Smooth muscle cell of the brain vasculature (primary cell): ENCODE data around the gene MTF1.

ENCODE experiments used
- DNase-seq: peaks from one replicate; pipeline ENCODE4 v3.0.0-alpha.2; 2012; ENCODE audit warnings: low read depth, low spot score

The MTF1 gene

GRCh38 chr1:37867784-37868183 lies 8.4 kb upstream of the MTF1 start:
- no peak for DNase-seq

- no peak for DNase-seq
These were observed 7.1 kb upstream of the MTF1 start for GRCh38 chr1:37866491-37866890.

GRCh38 chr1:37865348-37866120 lies 6.1 kb upstream of the MTF1 start:
- no peak for DNase-seq

- DNase-seq: no peak
These were observed 2.9 kb upstream of the MTF1 start for GRCh38 chr1:37862330-37862729.

- DNase-seq: no peak
These were observed 1.8 kb upstream of the MTF1 start for GRCh38 chr1:37861151-37861550.

GRCh38 chr1:37860346-37860666 lies 914 bp upstream of the MTF1 start:
- DNase-seq: no peak

GRCh38 chr1:37858931-37859506 lies 373 bp downstream of the MTF1 start:
- DNase-seq: no peak

- no peak for DNase-seq
These were observed 5.0 kb downstream of the MTF1 start for GRCh38 chr1:37854406-37854805.

GRCh38 chr1:37853157-37853556 lies 6.2 kb downstream of the MTF1 start:
- no peak for DNase-seq

GRCh38 chr1:37851782-37852210 lies 7.6 kb downstream of the MTF1 start:
- no peak for DNase-seq

- DNase-seq: no peak
These were observed 8.1 kb downstream of the MTF1 start for GRCh38 chr1:37851262-37851661.

GRCh38 chr1:37850352-37850955 lies 8.9 kb downstream of the MTF1 start:
- no peak for DNase-seq

- DNase-seq: no peak
These were observed 9.9 kb downstream of the MTF1 start for GRCh38 chr1:37849480-37849879.

GRCh38 chr1:37846647-37847339 lies 12.6 kb downstream of the MTF1 start:
- no peak for DNase-seq

- DNase-seq: no peak
These were observed 13.6 kb downstream of the MTF1 start for GRCh38 chr1:37845786-37846185.

GRCh38 chr1:37845049-37845646 lies 14.2 kb downstream of the MTF1 start:
- DNase-seq: no peak

- no peak for DNase-seq
These were observed 14.9 kb downstream of the MTF1 start for GRCh38 chr1:37844536-37844935.

- no peak for DNase-seq
These were observed 17.7 kb downstream of the MTF1 start for GRCh38 chr1:37841652-37842051.

GRCh38 chr1:37840711-37841110 lies 18.7 kb downstream of the MTF1 start:
- DNase-seq: no peak

- no peak for DNase-seq
These were observed 19.7 kb downstream of the MTF1 start for GRCh38 chr1:37839676-37840075.

GRCh38 chr1:37836788-37837187 lies 22.6 kb downstream of the MTF1 start:
- DNase-seq: no peak

GRCh38 chr1:37831809-37832208 lies 27.6 kb downstream of the MTF1 start:
- DNase-seq: no peak
